Central memory CD4-positive, alpha-beta T cell (primary cell): ENCODE results near the gene SCNN1A.

Experiments
- DNase-seq: peaks from one replicate; pipeline ENCODE4 v3.0.0; 2022

The SCNN1A gene

GRCh38 chr12:6383572-6384498 is 8.5 kb upstream of the SCNN1A start, which contains the start of gene LTBR:
TSS of gene LTBR (plus strand) at chr12:6384162. CDS start at chr12:6384359, 197 bp downstream.
- no peak for DNase-seq

GRCh38 chr12:6382982-6383381 is 7.6 kb upstream of the SCNN1A start:
- DNase-seq, result no peak

GRCh38 chr12:6382371-6382770 is 7.0 kb upstream of the SCNN1A start:
- DNase-seq, result no peak

- DNase-seq, result no peak
Measured at GRCh38 chr12:6380141-6381121, 5.1 kb upstream of the SCNN1A start.

- no peak for DNase-seq
Measured at GRCh38 chr12:6378709-6379472, 3.5 kb upstream of the SCNN1A start.

- no peak for DNase-seq
Measured at GRCh38 chr12:6377667-6377994, 2.3 kb upstream of the SCNN1A start.

- DNase-seq, result no peak
Measured at GRCh38 chr12:6376870-6377666, 1.7 kb upstream of the SCNN1A start.

GRCh38 chr12:6376079-6376869 is 911 bp upstream of the SCNN1A start:
- no peak for DNase-seq

- DNase-seq, result no peak
Measured at GRCh38 chr12:6374786-6375160, 590 bp downstream of the SCNN1A start.

GRCh38 chr12:6374028-6374785 is 1.2 kb downstream of the SCNN1A start:
- DNase-seq, result no peak

GRCh38 chr12:6373022-6373787 is 2.2 kb downstream of the SCNN1A start:
- DNase-seq, result no peak

- DNase-seq, result no peak
Measured at GRCh38 chr12:6372403-6373003, 2.9 kb downstream of the SCNN1A start.

- no peak for DNase-seq
Measured at GRCh38 chr12:6370994-6371754, 4.2 kb downstream of the SCNN1A start.

- no peak for DNase-seq
Measured at GRCh38 chr12:6370576-6370935, 4.8 kb downstream of the SCNN1A start.

- no peak for DNase-seq
Measured at GRCh38 chr12:6369916-6370575, 5.3 kb downstream of the SCNN1A start.

- no peak for DNase-seq
Measured at GRCh38 chr12:6368906-6369525, 6.3 kb downstream of the SCNN1A start.
